Testis (tissue), 3 donors: ENCODE data around the gene IGBP1. TPM values are rescaled to one million over a fixed set of nuclear protein-coding genes. Genes with fewer than 3 reads are reported as not detected.
A peak's percentile ranks its signal among the peaks of the same experiment; 100 is the strongest.

ENCODE experiments used
- DNase-seq: peaks from one replicate; pipeline ENCODE4 v3.0.0-alpha.2; 2019
- H3K27ac ChIP-seq, 2 donors: fragments of 200-600 bp; sonication (generic); one replicate each; pipeline ENCODE4 v1.5.1; 2019
- H3K27me3 ChIP-seq: fragments of 200-600 bp; sonication (generic); one replicate; pipeline ENCODE4 v1.5.1; 2019
- H3K36me3 ChIP-seq: fragments of 200-600 bp; sonication (generic); one replicate; pipeline ENCODE4 v1.5.1; 2017; ENCODE audit warnings: low read depth; ENCODE audit errors: missing control alignments
- H3K4me1 ChIP-seq: fragments of 200-600 bp; sonication (generic); one replicate; pipeline ENCODE4 v1.5.1; 2019
- H3K4me3 ChIP-seq, 2 donors: fragments of 200-600 bp; sonication (generic); one replicate each; pipeline ENCODE4 v1.5.1; 2017 to 2019
- H3K9me3 ChIP-seq: fragments of 200-600 bp; sonication (generic); one replicate; pipeline ENCODE4 v1.5.1; 2017
- CTCF ChIP-seq, 3 experiments: fragments of 450-650 bp in 2 of 3; fragments of 200-600 bp in 1 of 3; sonication (generic) in 1 of 3; IDR thresholded peaks; one replicate each; pipeline ENCODE4 v1.5.1; 2016 to 2019; ENCODE audit warnings: antibody characterized with exemption in 3 of 3, mild to moderate bottlenecking in 2 of 3, moderate library complexity in 1 of 3
- POLR2A ChIP-seq: fragments of 450-650 bp; IDR thresholded peaks from one replicate; pipeline ENCODE4 v1.6.1; 2017; ENCODE audit warnings: antibody characterized with exemption, mild to moderate bottlenecking, moderate library complexity
- WGBS, 2 donors: methylation state at CpG; one replicate each; pipeline ENCODE4 v1.1.5; 2018; 5-methylcytosine and 5-hydroxymethylcytosine counted together
- intact Hi-C: fragments of 100-400 bp; cut with DNase I; formaldehyde crosslinking; loops from one replicate; pipeline ENCODE4 v1.15.1; 2023; ENCODE audit warnings: low total_unique reads
- polyA plus RNA-seq: library from polyadenylated mRNA; stranded (reverse); fragments of 350-450 nt; fragmentation: Illumina TruSeq; extraction: RNeasy Lipid Tissue Mini Kit (QIAGEN cat#74804); gene quantifications from one replicate; pipeline ENCODE4 v1.2.3, GENCODE V29; 2014; ENCODE audit warnings: low read depth, low replicate concordance; ENCODE audit not compliant: insufficient read depth
- total RNA-seq, 2 donors: library from RNA; depleted of rRNA; stranded (reverse); fragments of >200 nt; gene quantifications; one replicate each; pipeline ENCODE4 v1.2.3, GENCODE V29; 2016

IGBP1 gene
- total and polyA plus RNA-seq, 3 donors from 2014 or later: 35.4 to 41.2 (median 40.6) TPM

GRCh38 chrX:70176938-70177533, 43.8 kb downstream of the IGBP1 start, which contains the start of gene DGAT2L6:
Gene DGAT2L6, plus strand, starts transcription at chrX:70177483. Its CDS starts 100 bp downstream, at chrX:70177583.
- Histone ChIP-seq H3K36me3 (no peaks in the 10 kb centered on the region), H3K4me1 (no peaks in the 10 kb centered on the region), H3K27ac (no peak within 1 kb of the TSS), H3K4me3 (no peak within 1 kb of the TSS), H3K9me3 (no peaks in the 10 kb centered on the region), H3K27me3 (no peaks in the 10 kb centered on the region)
- intact Hi-C loops: no loop called here
- no peak for DNase-seq
- WGBS, 2 donors: 81% methylated on average over 4 of the region's 7 CpGs; no CpG with 5 or more reads in 1 of the 2 donors
- TF ChIP-seq POLR2A (no peak), CTCF (IDR thresholded peaks at IDR 0.05) (no peak)

- intact Hi-C loops: no loop called here
- H3K9me3 ChIP-seq: no peaks in the 10 kb centered on the region
- DNase-seq: no peak
- H3K4me1 ChIP-seq: no peaks in the 10 kb centered on the region
- H3K4me3 ChIP-seq: no peak overlapping the region
- no peaks in the 10 kb centered on the region for H3K27me3 ChIP-seq
- no peak for TF ChIP-seq POLR2A
- TF ChIP-seq CTCF (IDR thresholded peaks at IDR 0.05): no peak
- H3K36me3 ChIP-seq: no peaks in the 10 kb centered on the region
- H3K27ac ChIP-seq: no peak overlapping the region
- WGBS, 2 donors: 44 to 49% methylated on average over 3 to 5 of the region's 5 CpGs
Measured at GRCh38 chrX:70183091-70183490, 49.8 kb downstream of the IGBP1 start.

GRCh38 chrX:70190225-70190624, 57.0 kb downstream of the IGBP1 start:
- TF ChIP-seq CTCF (IDR thresholded peaks at IDR 0.05): no peak
- TF ChIP-seq POLR2A: no peak
- no peaks in the 10 kb centered on the region for H3K4me1 ChIP-seq
- H3K4me3 ChIP-seq: no peak overlapping the region
- no peaks in the 10 kb centered on the region for H3K9me3 ChIP-seq
- no peak overlapping the region for H3K27ac ChIP-seq
- intact Hi-C loops: no loop called here
- H3K27me3 ChIP-seq: no peaks in the 10 kb centered on the region
- no peak for DNase-seq
- H3K36me3 ChIP-seq: no peaks in the 10 kb centered on the region

- TF ChIP-seq CTCF (IDR thresholded peaks at IDR 0.05) (peak; percentile 13 to 58 (median 42)), POLR2A (no peak)
- WGBS, 2 donors: 9 to 10% methylated on average over 12 of the region's 12 CpGs
Measured at GRCh38 chrX:70196961-70197720, 63.9 kb downstream of the IGBP1 start.

More at GRCh38 chrX:70196961-70197720, 63.9 kb downstream of the IGBP1 start:
- Histone ChIP-seq H3K27ac (no peak overlapping the region), H3K4me3 (no peak overlapping the region), H3K4me1 (no peaks in the 10 kb centered on the region), H3K27me3 (no peaks in the 10 kb centered on the region), H3K36me3 (no peaks in the 10 kb centered on the region), H3K9me3 (no peaks in the 10 kb centered on the region)
- DNase-seq: peak; percentile 68
- intact Hi-C loops: no loop called here
